ENCODE measurements around the gene TNS3.

Gene TNS3

DNA sequence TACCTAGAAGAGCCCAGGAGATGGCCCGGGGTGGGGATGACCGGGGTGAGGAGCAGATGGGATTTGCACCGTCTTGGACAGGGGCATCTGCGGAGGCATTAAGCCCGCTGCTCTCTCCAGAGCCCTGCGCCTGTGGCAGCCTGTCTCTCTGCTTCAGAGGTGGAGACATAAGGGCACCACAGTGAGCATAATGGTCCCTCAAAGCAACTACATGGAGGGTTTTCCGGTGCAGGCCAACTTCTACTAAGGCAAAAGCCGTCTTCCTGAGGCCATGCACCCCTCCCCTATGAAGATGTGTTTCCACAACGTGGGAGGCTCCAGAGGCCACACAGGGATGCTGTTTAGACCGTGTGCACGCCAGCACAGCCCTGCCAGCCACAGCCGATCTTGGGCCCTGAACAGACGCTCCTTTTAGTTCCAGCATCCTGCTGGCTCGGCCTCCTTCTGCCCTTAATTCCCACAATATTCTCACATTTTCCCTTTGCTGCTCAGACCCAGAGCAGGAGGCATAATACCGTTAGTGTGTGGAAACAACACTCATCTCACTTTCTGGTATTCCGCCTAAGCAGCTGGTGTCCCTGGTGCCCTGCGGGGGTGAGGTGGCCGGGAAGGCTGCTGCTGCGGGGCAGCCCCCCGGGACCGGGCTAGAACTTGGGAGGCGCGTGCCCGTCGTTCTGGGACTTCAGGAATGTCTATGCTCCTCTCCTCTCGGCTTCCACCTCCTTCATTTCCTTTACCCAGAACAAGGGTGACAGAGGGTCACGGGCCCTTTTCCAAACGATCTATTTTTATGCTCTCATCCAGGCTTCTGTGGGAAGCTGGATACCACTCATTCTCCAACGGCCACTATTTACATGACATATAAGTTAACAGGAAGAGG, 266.9 kb downstream of the TNS3 start:
- DNase-seq, result no peak

DNA sequence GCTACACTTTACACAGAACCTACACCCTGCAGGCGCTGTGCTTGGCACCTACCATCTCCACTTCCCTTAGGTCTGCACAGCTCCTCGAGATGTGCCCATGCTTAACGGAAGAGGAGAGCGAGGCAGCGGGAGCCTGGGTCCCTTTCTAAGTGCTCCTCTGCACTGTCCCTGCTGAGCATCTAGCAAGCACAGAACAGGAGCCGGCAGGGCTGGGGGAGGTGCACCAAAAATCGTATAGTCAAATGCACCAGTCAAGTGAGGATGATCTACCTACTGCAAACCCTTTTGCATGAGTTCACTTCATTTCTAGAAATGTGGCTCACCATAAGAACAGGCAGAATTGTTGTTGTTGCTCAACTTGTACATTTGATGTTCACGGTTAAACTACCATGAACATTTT, 267.7 kb downstream of the TNS3 start:
- DNase-seq, result no peak

DNA sequence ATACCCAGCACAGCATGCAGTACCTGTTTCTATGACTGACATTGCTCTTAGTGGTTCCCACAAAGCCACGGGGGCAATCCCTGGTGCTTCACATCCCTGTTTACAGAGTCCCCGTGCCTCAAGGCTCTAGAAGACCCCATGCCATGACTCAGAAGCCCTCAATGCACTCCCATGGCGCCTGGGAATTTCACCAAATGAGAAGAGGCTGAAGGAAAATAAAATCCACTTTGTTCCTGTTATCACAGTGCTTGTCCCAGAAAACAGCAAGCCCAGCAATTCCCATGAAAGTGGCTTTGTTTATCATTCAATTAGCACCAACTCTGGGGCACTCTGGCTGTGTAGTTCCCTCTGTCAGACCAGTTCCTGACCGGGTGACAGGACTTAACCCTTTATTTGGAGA, 268.3 kb downstream of the TNS3 start:
- DNase-seq, result no peak

DNA sequence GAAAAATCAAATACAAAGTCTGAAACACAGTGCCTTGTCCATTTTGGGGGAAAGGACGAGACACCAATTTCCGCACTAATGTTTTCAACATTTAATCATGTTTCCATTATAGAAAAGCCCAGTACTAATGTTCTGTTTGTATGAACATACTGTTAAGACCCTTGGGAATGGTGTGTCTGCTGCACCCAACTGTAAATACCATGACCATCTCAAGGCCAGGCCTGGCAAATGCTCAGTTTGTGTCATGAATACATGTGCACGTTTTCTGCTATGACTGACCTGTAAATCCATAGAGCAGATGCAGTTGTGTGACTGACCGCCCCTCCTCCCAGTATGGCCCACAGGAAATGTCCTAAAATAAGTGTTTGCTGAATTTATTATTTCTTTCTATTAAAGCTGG, 270.0 kb downstream of the TNS3 start:
- DNase-seq, result no peak

DNA sequence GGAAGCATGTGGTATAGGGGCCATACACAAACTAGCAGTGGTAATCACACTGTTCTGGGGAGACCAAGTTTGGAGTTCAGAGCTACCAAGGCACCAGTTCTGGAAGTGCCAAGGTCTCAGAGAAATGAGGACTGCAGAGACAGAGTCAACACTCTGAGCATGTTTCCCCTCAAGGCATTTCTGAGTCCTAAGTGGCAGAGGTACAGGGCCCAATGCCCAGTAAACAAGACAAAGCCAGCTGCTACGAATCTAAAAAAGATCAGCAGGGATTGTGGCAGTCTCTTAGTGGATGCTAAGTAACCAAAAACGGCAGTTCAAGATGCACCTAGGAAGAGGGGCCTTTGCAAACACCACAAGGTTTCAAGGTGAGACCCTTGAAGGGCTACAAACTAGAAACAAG, 271.9 kb downstream of the TNS3 start:
- DNase-seq, result no peak

DNA sequence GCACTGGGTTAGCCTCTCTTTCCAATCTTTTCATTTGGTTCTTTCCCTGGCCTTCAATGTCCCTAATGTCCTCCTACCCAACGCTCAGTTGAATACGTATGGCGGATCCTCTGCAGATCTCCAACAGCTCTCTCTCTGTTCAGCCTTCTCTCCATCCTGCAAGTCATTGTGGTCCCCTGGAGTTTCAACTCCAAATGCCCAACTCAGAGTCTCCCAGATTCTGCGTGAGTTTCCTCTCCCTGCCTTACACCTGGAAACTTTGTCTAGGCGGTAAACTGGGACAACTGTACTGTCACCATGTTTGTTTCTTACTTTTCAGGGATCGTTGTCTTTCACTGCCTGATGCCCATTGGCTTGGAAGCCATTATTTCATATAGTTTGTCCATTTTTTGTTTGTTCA, 273.1 kb downstream of the TNS3 start:
- DNase-seq, result no peak

DNA sequence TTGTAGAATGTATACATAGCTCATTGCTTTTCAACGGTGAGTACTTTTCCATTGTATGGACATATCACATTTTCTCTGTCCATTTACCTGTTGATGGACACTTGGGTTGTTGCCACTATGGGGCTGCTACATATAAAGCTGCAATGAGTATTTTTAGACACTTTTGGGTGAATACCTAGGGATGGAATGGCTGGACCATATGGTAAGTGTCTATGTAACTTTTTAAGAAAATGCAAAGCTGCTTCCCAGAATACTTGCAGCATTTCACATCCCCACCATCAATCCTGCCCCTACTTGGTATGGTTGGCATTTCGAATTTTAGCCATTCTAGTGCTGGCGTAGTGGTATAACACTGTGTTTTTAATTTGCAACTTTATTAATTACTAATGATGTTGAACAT, 274.6 kb downstream of the TNS3 start:
- DNase-seq, result no peak

DNA sequence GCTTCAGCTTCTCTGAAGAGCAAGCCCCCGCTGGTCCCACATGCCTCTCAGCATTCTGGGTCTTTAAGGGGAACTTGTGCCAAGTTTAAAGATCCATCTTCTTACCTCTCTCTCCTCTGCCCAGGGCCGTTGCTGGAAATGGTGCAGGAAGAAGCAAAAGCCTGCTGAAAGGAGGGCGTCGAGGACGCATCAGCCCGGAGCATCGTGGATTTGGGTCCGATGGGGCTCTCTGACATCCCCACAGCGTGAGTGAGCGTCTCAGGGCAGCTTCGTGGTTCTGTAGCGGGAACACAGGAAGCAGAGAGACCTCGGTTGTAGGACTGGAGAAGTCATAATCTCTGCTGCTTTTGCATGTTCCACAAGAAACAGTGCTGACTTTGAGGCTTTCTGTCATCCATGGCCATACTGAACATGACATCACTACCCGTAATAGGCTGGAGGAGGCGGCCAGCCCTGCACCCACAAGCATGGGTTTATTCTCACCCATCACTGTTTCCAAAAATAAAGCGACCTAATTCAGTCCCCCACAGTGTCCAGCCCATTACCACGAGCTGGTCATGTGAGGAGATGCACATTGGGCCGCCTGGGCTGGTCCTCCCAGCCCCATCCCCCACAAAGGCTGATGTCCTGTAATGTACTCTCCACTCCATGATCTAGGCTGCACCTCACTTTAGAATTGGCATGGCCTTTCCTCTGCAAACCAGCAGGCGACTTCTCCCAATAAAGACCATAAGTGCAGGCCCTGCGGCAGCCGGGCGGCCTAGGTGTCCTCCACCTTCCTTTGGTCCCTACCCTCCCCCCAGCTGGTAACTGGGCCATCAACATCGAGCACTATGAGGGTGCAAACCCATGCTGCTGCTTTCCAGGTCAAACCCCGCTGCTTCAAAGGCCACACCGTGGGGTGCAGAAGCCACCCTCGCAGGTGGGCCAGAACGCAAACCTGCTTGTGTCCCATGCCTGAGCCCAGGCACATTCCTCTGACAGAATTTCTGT, 276.9 kb downstream of the TNS3 start:
- DNase-seq, result no peak

DNA sequence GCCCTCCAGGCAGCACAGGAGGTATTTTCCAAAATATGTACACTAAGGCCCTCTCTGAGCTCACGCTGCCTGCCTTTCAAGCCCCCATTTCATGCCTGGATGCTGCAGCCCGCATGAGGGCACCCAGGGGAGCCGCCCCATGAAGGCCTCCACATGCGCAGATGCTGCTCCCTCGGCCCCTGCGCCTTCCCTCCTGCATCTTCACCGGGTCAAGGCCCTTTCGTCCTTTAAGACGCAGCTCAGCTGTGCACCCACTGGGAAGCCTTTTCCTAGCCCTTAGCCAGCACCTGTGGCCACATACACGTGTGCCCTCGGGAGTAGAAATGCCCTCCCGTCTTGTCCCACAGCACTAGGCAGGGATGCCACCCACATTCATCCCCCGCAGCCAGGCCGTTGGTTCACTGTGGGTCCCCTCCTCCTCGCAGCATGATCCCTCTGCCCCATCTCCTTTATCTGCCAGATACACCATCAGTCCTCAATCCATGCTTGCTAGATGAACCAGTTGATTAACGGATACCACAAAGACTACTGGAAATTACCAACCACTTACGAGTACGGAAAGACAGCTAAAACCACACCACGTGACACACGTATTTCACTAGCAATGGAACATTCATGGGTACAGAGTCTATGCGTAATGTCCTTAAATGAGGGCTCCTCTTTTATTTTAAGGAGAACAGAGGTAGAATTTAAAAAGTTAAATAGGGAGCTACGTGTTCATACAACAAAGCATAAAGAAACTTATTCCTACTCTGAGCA, 278.0 kb downstream of the TNS3 start:
- no peak for DNase-seq

DNA sequence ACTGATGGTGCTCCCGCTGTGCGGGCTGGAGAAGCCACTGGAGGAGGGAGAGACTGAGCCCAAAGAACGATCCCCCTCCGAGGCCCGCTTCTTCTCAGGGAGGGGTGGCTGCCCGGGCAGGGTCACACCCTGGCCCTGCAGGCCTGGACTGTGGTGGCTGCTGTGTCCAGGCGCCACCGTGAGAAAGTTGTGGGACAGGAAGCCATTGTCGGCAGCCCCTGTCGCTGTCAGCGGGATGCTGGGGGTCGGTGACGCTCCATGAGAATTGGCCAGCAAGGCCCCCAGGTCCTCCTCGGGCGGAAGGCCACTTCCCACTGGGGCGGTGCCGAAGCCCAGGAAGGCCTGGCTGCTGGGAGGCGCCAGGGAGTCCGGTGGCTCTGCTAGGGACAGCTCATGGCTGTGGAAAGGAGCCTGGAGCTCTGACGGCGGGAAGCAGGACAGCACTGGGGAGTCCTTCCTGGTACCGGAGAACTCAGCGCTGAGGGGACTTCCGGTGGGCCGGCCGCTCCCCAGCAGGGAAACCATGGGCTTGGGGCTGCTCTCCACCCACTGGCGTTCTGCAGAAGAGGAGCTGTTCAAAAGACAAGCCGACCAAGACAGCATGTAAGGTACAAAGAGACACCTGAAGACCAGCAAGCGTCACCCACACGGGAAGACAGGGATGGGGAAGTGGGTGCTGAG, 278.8 kb downstream of the TNS3 start:
- no peak for DNase-seq

DNA sequence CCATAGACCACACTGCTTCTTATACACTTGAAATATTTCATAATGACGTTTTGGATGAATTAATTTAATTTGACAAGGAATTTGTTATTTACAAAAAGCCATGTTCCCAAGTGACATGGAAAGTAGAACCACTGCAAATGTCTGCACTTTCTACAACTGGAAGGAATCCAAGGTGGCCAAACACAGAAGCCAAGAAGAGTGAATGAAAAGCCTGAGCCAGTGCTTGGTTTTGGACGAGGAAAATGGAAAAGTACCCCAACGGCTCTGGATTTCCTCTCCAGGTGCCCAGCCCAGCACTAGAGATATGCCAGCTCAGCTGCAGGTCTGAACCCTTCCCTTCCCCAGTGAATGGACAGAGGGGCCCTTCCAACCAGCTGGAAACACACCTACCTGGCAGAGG, 279.4 kb downstream of the TNS3 start:
- DNase-seq, result no peak

DNA sequence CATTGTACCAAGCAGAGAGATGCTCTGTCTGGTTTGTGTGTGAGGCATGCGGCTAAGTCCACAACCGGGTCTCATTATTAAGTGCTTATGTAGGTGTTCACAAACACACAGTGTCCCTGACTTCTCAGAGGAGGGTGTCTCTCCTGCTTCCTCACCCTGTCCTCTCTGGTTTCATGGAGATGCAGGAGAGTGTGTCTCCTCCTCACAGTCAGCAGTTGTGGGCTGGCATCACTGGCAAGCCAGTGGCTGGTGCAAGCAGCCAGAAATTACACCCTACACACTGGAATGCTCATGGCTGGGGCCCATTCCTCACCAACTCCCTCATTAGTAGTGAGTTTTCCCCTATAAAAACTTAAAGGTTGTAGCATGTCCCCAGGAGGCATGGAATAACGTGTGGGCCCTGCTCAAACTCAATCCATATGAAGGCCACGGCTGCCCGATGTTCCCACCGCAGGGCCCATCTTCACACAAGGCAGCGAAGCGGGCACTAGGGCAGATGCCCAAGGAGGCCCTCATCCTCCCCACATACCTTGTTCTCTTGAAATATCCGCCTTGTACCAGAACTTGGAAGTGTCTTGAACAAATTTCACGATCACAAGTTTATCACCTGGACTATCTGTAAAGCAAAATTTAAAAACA, 280.1 kb downstream of the TNS3 start:
- no peak for DNase-seq

DNA sequence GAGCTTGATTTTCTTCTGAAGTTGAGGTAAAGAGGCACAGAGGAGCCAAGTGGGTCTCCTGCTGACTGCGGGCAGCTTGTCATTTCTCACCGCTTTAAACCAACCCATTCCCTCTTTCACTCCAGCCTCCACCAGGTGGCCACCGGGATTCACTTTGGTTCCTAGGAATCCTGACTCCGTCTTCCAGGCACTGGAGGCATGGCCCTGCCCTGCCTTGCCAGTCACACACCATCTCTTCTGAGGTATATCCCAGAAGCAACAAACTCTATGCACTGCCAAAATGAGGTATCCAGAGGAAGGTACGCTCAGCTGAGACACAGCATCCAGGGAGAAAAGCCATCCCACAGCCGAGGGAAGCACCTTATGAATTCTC, 280.8 kb downstream of the TNS3 start:
- DNase-seq, result no peak

DNA sequence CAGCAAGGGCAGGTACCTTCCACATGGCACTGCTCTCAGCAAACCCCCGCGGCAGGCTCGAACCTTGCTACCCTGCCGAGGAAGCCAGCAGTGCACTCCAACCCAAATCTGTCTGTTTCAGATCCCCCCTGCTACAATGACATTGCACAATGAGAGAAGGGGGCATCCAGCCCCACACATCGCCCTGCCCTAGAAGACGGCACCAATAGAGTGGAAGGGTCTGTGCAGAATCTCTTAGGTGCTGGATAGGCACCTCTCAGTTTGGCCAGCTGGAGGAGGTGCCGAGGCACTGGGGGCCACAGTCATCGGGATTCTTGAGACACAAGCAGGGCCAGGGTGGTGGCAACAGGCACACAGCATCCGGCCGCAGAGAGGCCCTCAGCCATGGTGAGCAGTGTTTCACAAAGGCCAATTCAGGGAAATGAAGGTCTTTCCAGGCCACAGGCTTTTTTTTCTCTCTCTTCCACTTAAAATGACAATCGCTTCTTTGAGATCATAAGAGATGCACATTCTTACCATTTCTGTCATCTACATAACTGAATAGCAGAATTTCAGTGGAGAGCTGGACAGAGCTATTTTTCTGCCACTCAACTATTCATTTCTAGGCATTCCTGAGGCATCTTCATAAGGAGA, 281.3 kb downstream of the TNS3 start:
- no peak for DNase-seq

DNA sequence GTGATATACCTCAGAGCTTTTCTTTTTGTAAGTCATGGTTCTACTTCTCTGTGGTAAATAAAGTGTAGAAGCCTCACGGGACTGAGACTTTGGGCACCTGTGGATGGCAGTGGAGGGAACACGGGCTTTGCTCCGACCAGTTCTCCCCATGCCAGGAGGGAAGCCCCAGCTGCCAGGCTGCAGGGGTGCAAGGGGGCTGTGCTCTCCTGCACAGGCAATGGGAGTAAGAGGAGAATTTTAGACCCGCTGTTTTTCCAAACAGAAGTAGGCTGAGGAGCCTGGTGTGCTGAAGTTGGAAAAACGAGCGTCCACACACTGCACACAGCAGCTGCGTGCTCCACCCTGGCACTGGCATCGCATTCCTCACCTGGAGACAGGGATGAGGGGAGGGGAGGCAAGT, 282.4 kb downstream of the TNS3 start:
- no peak for DNase-seq

DNA sequence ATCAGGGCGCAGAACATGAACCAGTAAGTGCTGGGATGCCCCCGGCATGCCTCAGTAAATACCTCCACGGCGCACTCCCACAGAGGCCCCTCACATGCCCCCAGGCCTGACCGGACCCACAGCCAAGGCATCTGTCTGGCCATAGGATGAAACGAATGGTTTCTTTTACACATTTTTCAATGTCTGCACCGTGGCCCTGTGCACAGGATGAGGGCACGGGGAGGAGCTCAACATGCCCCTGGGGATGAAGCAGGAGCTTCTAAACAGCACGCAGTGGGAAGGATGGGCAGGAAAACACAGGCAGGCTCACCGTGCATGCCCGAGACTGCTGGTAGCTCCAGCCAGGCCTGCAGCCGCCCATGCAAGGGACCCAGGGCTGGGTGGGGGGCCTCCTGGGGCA, 283.3 kb downstream of the TNS3 start:
- DNase-seq, result no peak

DNA sequence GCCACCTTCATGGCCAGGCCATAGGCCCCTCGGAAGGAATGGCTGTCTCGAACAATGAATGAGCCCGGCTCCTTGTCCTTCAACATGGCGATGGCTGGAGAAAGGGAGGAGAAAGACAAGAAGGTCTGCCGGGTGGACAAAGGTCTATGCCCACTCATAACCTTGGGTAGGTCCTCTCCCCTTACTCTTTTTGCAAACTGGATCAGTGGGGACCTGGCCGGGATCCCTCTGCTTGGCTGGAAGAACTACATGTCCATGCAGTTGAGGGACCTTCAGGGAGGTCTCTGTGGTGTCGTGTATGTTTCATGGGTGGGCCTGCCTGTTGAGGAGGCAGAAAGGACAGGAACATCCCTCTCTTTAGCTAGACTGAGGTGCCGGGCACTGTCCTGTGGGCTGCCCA, 284.8 kb downstream of the TNS3 start:
- DNase-seq, result no peak

DNA sequence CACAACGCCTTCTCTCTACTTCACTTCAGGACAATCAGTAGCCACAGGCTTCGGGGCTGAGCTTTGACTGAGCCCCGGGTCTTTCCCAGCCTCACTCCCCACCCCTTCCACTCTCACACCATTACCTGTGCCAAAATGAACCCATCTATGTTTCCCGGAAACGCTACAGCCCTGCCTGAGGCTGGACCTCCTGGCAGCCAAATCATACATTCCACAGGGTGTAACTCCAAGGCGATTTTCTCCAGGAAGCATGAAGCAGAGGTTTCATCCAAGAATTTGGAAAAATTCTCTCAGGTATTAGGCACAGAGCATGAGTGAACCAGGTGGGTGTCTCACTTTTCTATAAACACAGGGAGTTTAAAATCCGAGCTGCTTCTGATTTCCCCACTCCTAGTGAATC, 286.3 kb downstream of the TNS3 start:
- no peak for DNase-seq

DNA sequence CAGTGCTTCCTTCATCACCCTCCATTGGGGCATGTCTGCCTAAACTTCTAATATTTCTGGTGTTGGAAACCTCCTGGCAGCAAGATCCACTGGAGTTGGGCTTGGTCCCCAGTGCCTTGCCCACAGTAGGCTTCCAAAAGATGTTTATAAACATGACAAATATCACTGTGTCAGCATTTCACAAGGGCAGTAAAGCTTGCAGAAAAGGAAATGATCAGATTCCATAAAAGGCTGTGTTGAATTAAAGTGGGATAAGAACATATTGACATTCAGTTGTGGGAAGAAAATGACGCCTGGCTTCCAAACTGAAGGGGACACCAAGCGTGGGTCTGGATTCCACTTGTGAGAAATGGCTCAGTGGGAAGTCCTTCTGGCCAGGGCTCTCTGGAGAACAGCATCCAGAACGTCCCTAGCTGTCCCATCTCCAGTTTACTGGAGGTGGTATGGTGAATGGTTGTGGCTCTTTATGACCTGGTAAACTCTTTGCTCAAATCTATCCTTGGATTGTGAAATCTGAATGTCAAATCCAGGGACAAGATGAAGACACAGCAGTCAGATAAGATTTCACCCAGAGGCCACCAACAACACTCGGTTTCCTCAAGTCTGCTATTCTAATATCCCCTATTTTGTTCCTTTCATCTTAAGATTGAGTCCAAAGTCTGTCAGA, 287.2 kb downstream of the TNS3 start:
- no peak for DNase-seq

DNA sequence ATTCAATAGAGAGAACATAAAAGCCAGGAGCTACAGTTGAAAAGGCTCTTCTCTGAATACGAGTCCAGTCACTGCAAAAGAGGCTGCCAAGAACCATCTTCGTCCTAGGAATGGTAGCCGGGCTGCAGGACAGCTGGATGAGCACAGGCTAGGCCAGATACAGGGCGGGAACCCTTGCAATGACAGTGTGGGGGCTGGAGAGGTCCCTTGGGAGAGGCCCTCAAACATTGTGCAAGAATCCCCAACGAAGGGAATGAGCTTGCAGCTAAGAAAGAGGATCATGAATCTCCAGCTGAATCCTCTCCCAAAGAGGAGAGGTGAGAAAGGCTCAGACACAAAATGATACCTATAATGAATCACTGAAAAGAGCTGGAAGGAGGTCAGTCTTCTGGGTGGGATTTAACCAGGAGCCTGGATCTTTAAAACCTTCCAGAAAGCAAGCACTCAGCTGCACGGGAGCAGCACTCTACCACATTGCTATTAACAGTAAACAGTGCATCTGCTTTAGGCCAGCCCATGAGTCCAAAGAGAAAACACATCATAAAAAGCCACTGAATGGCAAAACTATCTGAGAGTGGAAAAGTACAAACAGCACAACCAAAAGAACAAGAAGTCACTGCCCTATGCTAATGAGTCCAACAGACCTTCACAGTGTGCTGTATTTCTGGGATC, 287.9 kb downstream of the TNS3 start:
- DNase-seq, result no peak

Data from 8988T (cell line).